Endothelial cell of umbilical vein (primary cell): ENCODE data around the gene SMCO4. TPM values are rescaled to one million over a fixed set of nuclear protein-coding genes. Genes with fewer than 3 reads are reported as not detected.

Experiments
- BruUV-seq: library from RNA; stranded (reverse); fragments of 400-500 nt; replicated peaks from 2 replicates; lab custom pipeline; 2021; lab: Mats Ljungman, UMichigan
- CTCF ChIA-PET: fragments of 300-600, 350-600 bp; sonication (Branson Sonifier 250); formaldehyde crosslinking; loops from one replicate; lab custom pipeline; 2021; ENCODE audit warnings: antibody characterized with exemption, inconsistent platforms; lab: Charles Lee
- POLR2A ChIA-PET: fragments of 300-600, 350-600 bp; sonication (Branson Sonifier 250); formaldehyde crosslinking; loops from one replicate; lab custom pipeline; 2021; ENCODE audit warnings: antibody characterized with exemption, inconsistent platforms; lab: Charles Lee
- DNase-seq: peaks from one replicate; pipeline ENCODE4 v3.0.0-alpha.2; 2011; ENCODE audit warnings: low read depth, low spot score
- FAIRE-seq: peaks from 2 replicates; lab custom pipeline; 2011; peaks lifted over from hg19 to GRCh38; lab: Jason Lieb, UNC
- H2AFZ ChIP-seq: 2 replicates; pipeline ENCODE4 v1.6.0; 2012; ENCODE audit warnings: low read depth, low read length, control low read depth, inconsistent platforms
- H3K27ac ChIP-seq: 2 replicates; pipeline ENCODE4 v1.5.1; 2011; ENCODE audit warnings: low read depth, mild to moderate bottlenecking, control low read depth, low read length, moderate library complexity; ENCODE audit not compliant: insufficient read depth
- H3K27me3 ChIP-seq, 2 experiments: 2 replicates each; pipeline versions ENCODE4 v1.6.0 to v1.6.1; 2011; ENCODE audit warnings: low read length in 2 of 2, mixed read lengths in 1 of 2; ENCODE audit not compliant: control insufficient read depth in 2 of 2, insufficient read depth in 2 of 2
- H3K36me3 ChIP-seq, 2 experiments: 2 replicates in 1 of 2; 3 replicates in 1 of 2; pipeline ENCODE4 v1.5.1; 2011; ENCODE audit warnings: low read length in 2 of 2, mild to moderate bottlenecking in 1 of 2, moderate library complexity in 1 of 2; ENCODE audit not compliant: control insufficient read depth in 2 of 2, insufficient read depth in 2 of 2; ENCODE audit errors: extremely low read depth in 1 of 2
- H3K4me1 ChIP-seq: 3 replicates; pipeline ENCODE4 v1.5.1; 2011; ENCODE audit warnings: mild to moderate bottlenecking, low read length; ENCODE audit not compliant: control insufficient read depth, insufficient read depth; ENCODE audit errors: extremely low read depth
- H3K4me2 ChIP-seq: 2 replicates; pipeline ENCODE4 v1.6.1; 2011; ENCODE audit warnings: low read length, control low read depth, mixed read lengths; ENCODE audit not compliant: insufficient read depth
- H3K4me3 ChIP-seq, 3 experiments: fragments of 200-600 bp in 1 of 3; sonication (generic), shearing (Covaris generic) in 1 of 3; replicated peaks in 1 of 3; 2 replicates each; pipeline ENCODE4 v1.5.1; 2011 to 2016; ENCODE audit warnings: control low read depth in 3 of 3, low read length in 3 of 3, mild to moderate bottlenecking in 2 of 3, inconsistent platforms in 1 of 3, low read depth in 1 of 3, moderate library complexity in 1 of 3; ENCODE audit not compliant: insufficient read depth in 1 of 3
- H3K79me2 ChIP-seq: 2 replicates; pipeline ENCODE4 v1.6.0; 2012; ENCODE audit warnings: low read length, inconsistent platforms; ENCODE audit not compliant: control insufficient read depth, insufficient read depth
- H3K9ac ChIP-seq: replicated peaks from 2 replicates; pipeline ENCODE3; 2011; ENCODE audit warnings: low read length, control low read depth; ENCODE audit not compliant: insufficient read depth; ENCODE audit errors: extremely low read depth
- H3K9me1 ChIP-seq: replicated peaks from 3 replicates; pipeline ENCODE4 v1.6.0; 2011; ENCODE audit warnings: mild to moderate bottlenecking, low read length; ENCODE audit not compliant: control insufficient read depth, insufficient read depth; ENCODE audit errors: extremely low read depth
- H3K9me3 ChIP-seq: replicated peaks from 2 replicates; pipeline ENCODE4 v1.5.1; 2012; ENCODE audit warnings: low read length, inconsistent platforms; ENCODE audit not compliant: control insufficient read depth, insufficient read depth
- H4K20me1 ChIP-seq: replicated peaks from 2 replicates; pipeline ENCODE3; 2011; ENCODE audit warnings: mild to moderate bottlenecking, low read length; ENCODE audit not compliant: control insufficient read depth, insufficient read depth; ENCODE audit errors: extremely low read depth
- CTCF ChIP-seq, 2 donors: IDR thresholded peaks; 1 replicate in 1 of 2; 2 replicates in 1 of 2; pipeline ENCODE4 v1.5.1; 2011; ENCODE audit warnings: low read length in 2 of 2, mild to moderate bottlenecking in 2 of 2, moderate library complexity in 2 of 2, control low read depth in 1 of 2, inconsistent platforms in 1 of 2, low read depth in 1 of 2; ENCODE audit not compliant: insufficient read depth in 1 of 2; ENCODE audit errors: extremely low read depth in 1 of 2
- EZH2 ChIP-seq: IDR thresholded peaks from 2 replicates; pipeline ENCODE4 v1.6.1; 2012; ENCODE audit warnings: borderline replicate concordance, low read depth, mild to moderate bottlenecking, moderate library complexity, low read length, inconsistent platforms; ENCODE audit not compliant: severe bottlenecking
- FOS ChIP-seq: IDR thresholded peaks from 2 replicates; pipeline ENCODE4 v1.6.1; 2011; ENCODE audit warnings: mild to moderate bottlenecking, low read length, moderate library complexity, borderline replicate concordance; ENCODE audit not compliant: insufficient read depth
- GATA2 ChIP-seq: IDR thresholded peaks from 2 replicates; pipeline ENCODE4 v1.7.0; 2011; ENCODE audit warnings: low read depth, mild to moderate bottlenecking, moderate library complexity, mixed read lengths, low read length; ENCODE audit not compliant: insufficient read length, insufficient read depth
- JUN ChIP-seq: IDR thresholded peaks from 2 replicates; pipeline ENCODE4 v1.6.1; 2011; ENCODE audit warnings: borderline replicate concordance, low read depth; ENCODE audit not compliant: insufficient read length, insufficient read depth
- MYC ChIP-seq: IDR thresholded peaks from one replicate; pipeline ENCODE4 v1.6.1; 2011; ENCODE audit warnings: mild to moderate bottlenecking, low read depth, low read length
- POLR2A ChIP-seq: IDR thresholded peaks from 2 replicates; pipeline ENCODE4 v1.6.1; 2012; ENCODE audit warnings: low read depth, mild to moderate bottlenecking, control low read depth, low read length
- POLR2AphosphoS5 ChIP-seq: IDR thresholded peaks from 2 replicates; pipeline ENCODE4 v1.6.1; 2012; ENCODE audit warnings: low read depth, mild to moderate bottlenecking, control low read depth, low read length, moderate library complexity; ENCODE audit not compliant: insufficient read depth
- dilution Hi-C: fragments of 300-500 bp; cut with MboI; formaldehyde crosslinking; loops from one replicate; pipeline ENCODE4 v1.15.0; 2019; ENCODE audit warnings: low sequenced_read_pairs; ENCODE audit not compliant: extremely low pct_ligation_motif_present
- intact Hi-C: fragments of 100-400 bp; cut with micrococcal nuclease; formaldehyde crosslinking; loops from one replicate; pipeline ENCODE4 v1.10.0; 2022
- polyA plus RNA-seq, 4 experiments: library from polyadenylated mRNA; depleted of rRNA in 3 of 4; stranded (reverse) in 3 of 4; unstranded in 1 of 4; fragments of >200 nt; gene quantifications; 2 replicates each; pipeline versions ENCODE4 v1.2.1 to v1.2.3, GENCODE V29; 2011 to 2012; ENCODE audit warnings: missing spikeins in 1 of 4
- total RNA-seq: library from RNA; stranded (reverse); gene quantifications from 2 replicates; pipeline ENCODE4 v1.2.3, GENCODE V29; 2021
- TF ChIP-seq, protein P1 (sequence below): IDR thresholded peaks from 2 replicates; pipeline ENCODE4 v1.6.1; 2011; ENCODE audit not compliant: insufficient read depth, insufficient read length

The SMCO4 gene
- total and polyA plus RNA-seq, 2 donors (not counting 3 experiments of a cell fraction or from before 2014, with no cell fraction given), result 14.0 to 21.3 TPM

DNA sequence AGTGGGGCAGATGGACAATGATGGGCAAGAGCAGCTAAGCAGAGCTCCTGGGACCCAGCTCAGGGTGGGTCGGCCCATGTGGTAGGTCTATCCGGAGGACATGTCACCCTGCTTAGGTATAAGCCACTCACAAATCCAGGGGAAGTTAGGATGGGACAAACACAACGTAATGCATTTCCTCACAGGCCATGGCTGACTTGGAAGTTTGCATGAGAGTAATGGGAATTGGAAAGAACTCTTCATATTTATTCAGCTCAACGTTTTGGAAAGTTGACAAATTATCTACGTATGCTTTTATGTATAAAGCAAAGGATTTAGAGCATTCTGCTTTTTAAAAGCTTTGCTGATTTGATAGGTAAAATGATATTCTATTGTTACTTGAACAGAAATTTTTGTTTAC, 74.9 kb downstream of the SMCO4 start:
- FAIRE-seq (no peak), DNase-seq (no peak)
- Histone ChIP-seq H3K4me1 (no peaks in the 10 kb centered on the region), H3K36me3 (no peaks in the 10 kb centered on the region), H3K9me1 (no peaks in the 10 kb centered on the region), H3K79me2 (no peaks in the 10 kb centered on the region), H3K4me2 (no peak overlapping the region), H3K9ac (no peak overlapping the region), H3K27me3 (no peaks in the 10 kb centered on the region), H3K4me3 (no peak overlapping the region), H3K9me3 (no peaks in the 10 kb centered on the region), H3K27ac (no peak overlapping the region), H4K20me1 (no peaks in the 10 kb centered on the region), H2AFZ (no peak overlapping the region)
- intact Hi-C loops, result no loop called here
- TF ChIP-seq POLR2A (no peak), CTCF (IDR thresholded peaks at IDR 0.05; ENCODE audit: extremely low read depth in 1 of 2, insufficient read depth in 1 of 2, low read depth in 1 of 2, low read length in 2 of 2) (no peak), FOS (no peak), EZH2 (no peak)
- TF ChIP-seq, protein P1, sequence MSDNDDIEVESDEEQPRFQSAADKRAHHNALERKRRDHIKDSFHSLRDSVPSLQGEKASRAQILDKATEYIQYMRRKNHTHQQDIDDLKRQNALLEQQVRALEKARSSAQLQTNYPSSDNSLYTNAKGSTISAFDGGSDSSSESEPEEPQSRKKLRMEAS, result no peak
- dilution Hi-C loops, result no loop called here
- BruUV-seq, result no TSS peak
- CTCF ChIA-PET, result interaction anchor here (0.9 kb wide), 1 partner anchor 74 kb away, joined by 3 read pairs; no protein-coding TSS in a partner anchor
- POLR2A ChIA-PET, result no interaction called here

DNA sequence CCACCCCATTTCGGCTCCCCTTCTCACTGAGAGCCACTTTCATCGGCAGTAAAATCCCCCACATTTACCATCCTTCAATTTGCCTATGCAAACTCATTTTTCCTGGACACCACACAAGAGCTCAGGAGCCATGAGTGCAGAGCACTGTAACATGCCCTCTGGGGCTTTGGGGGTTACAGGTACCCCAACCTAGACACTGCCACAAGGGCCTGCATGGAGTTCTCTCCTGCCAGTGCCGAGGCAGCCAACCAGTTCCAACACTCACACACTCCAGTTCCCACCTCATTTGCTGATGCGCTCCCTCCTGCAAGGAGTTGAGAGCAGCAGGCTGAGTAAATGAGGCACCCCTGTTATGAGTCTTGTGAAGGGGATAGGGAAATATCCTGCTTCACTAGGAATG, 76.1 kb downstream of the SMCO4 start:
- Histone ChIP-seq H3K9me1 (no peaks in the 10 kb centered on the region), H4K20me1 (no peaks in the 10 kb centered on the region), H3K9ac (no peak overlapping the region), H2AFZ (no peak overlapping the region), H3K9me3 (no peaks in the 10 kb centered on the region), H3K79me2 (no peaks in the 10 kb centered on the region), H3K4me3 (no peak overlapping the region), H3K4me2 (no peak overlapping the region), H3K36me3 (no peaks in the 10 kb centered on the region), H3K4me1 (no peaks in the 10 kb centered on the region), H3K27me3 (no peaks in the 10 kb centered on the region), H3K27ac (no peak overlapping the region)
- intact Hi-C loops, result no loop called here
- dilution Hi-C loops, result no loop called here
- no TSS peak for BruUV-seq
- no peak for FAIRE-seq
- TF ChIP-seq CTCF (IDR thresholded peaks at IDR 0.05; ENCODE audit: extremely low read depth in 1 of 2, insufficient read depth in 1 of 2, low read depth in 1 of 2, low read length in 2 of 2) (no peak), JUN (no peak), MYC (no peak), FOS (no peak), POLR2AphosphoS5 (no peak), GATA2 (no peak)
- TF ChIP-seq, protein P1, result no peak
- ChIA-PET POLR2A (no interaction called here), CTCF (no interaction called here)
- DNase-seq, result no peak
